Esophagus squamous epithelium (tissue), 4 donors: ENCODE data around the gene MROH9.

ENCODE experiments used
- POLR2A ChIP-seq, 4 donors: fragments of 450-650 bp; IDR thresholded peaks; one replicate each; pipeline ENCODE4 v1.6.1; 2017; ENCODE audit warnings: antibody characterized with exemption in 4 of 4, mild to moderate bottlenecking in 4 of 4, moderate library complexity in 3 of 4
- TF ChIP-seq, protein P1 (sequence below), 6 experiments: fragments of 450-650 bp in 4 of 6; fragments of 200-600 bp in 2 of 6; sonication (generic) in 2 of 6; IDR thresholded peaks; one replicate each; pipeline ENCODE4 v1.5.1; 2016 to 2019; ENCODE audit warnings: antibody characterized with exemption in 6 of 6, mild to moderate bottlenecking in 4 of 6, moderate library complexity in 4 of 6

DNA sequence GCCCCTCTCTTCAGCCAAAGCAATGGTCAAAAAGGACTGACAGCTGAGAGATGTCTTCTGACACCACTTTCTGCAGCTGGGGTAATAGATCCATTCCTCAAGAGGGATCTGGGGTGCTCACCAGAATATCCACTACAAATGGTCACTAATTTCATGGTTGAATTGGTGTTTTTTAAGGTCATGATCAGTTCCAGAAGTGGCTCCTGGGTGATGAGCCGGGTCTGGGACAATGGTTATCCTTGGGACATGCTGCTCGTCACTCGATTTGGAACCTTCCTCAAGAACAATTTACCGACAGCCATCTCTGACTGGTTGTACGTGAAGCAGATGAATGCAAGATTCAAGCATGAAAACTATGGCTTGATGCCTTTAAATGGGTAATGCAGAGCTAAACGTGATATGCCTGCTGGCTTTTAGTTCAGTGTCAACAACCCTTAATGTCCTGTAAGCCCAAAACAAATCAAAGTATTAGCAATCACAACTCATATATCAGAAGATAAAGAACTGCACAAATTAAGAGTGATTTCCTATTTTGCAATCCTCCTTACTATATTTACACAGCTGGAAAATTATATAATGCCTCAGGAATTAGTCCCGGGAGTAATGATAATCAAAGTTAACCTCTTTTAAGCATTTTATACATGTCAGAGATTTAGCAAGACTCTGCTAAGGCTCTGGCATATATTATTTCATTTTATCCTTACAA, 175.4 kb downstream of the MROH9 start:
- TF ChIP-seq, protein P1, sequence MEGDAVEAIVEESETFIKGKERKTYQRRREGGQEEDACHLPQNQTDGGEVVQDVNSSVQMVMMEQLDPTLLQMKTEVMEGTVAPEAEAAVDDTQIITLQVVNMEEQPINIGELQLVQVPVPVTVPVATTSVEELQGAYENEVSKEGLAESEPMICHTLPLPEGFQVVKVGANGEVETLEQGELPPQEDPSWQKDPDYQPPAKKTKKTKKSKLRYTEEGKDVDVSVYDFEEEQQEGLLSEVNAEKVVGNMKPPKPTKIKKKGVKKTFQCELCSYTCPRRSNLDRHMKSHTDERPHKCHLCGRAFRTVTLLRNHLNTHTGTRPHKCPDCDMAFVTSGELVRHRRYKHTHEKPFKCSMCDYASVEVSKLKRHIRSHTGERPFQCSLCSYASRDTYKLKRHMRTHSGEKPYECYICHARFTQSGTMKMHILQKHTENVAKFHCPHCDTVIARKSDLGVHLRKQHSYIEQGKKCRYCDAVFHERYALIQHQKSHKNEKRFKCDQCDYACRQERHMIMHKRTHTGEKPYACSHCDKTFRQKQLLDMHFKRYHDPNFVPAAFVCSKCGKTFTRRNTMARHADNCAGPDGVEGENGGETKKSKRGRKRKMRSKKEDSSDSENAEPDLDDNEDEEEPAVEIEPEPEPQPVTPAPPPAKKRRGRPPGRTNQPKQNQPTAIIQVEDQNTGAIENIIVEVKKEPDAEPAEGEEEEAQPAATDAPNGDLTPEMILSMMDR (IDR thresholded peaks at IDR 0.05), result no peak
- TF ChIP-seq POLR2A (IDR thresholded peaks at IDR 0.05), result no peak
